Measurements from ENCODE around the gene AATK.

The AATK gene

GRCh38 chr17:81121841-81122733 is 43.9 kb downstream of the AATK start:
- Histone ChIP-seq H3K27me3 (ENCODE audit: control insufficient read depth in 2 of 2, insufficient read depth in 2 of 2, low read length in 2 of 2) (no peaks in the 10 kb centered on the region), H3K9ac (ENCODE audit: low read depth in 1 of 2, low read length in 2 of 2) (no peak overlapping the region), H3K4me3 (ENCODE audit: low read length in 2 of 2) (no peak overlapping the region), H3K36me3 (ENCODE audit: control insufficient read depth in 2 of 2, insufficient read depth in 2 of 2, low read length in 2 of 2) (no peaks in the 10 kb centered on the region), H3K4me1 (ENCODE audit: control insufficient read depth in 2 of 2, insufficient read depth in 2 of 2, low read length in 2 of 2) (peaks cover 3 to 5% of the 10 kb centered on the region in 2 donors), H3K9me3 (ENCODE audit: control insufficient read depth in 2 of 2, low read length in 2 of 2) (no peaks in the 10 kb centered on the region), H3K27ac (ENCODE audit: low read depth in 2 of 2, low read length in 2 of 2) (no peak overlapping the region)

DNA sequence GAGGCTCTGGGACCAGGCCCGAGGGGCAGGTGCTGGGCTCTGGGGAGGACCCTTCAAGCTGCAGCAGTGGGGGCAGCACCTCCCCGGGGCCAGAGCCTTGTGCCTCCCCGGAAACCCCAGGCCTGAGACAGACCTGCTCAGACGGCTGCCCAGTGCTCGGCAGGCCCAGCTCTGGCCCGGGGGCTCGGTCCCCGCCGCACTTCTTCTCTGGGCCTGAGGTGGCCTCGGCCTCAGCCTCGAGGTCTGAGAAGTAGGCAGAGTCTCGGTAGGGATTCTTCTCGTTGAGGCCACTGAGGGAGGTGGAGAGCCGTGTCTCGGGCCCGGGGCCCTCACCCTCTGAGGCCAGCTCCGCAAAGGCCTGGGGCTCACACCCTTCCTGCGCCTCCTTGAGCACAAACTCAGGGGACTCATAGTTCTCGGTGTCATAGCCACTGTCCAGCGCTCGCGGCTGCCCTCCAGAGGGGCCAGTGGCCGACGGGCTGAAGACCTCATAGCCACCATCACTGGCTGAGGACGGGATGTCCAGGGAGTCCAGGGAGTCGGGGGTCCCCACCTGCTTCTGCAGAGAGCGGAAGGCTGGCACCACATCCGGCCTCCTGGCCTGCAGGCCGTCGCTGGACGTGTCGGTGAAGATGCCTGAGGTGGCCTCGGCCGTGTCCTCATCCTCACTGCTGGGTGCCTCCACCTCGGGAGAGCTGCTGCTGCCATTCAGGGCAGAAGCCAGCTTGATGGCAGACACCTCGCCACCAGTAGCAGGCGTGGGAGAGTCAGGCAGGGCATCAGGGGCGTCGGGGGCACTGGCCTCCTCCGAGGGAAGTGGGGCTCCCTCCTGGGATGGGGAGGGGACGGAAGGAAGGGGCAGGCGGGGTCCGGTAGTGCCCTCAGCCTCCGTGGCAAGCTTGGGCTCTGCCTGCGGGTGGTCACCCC is 45.1 kb downstream of the AATK start:
- Histone ChIP-seq H3K27ac (ENCODE audit: low read depth in 2 of 2, low read length in 2 of 2) (no peak overlapping the region), H3K4me1 (ENCODE audit: control insufficient read depth in 2 of 2, insufficient read depth in 2 of 2, low read length in 2 of 2) (peaks cover 3 to 5% of the 10 kb centered on the region in 2 donors), H3K36me3 (ENCODE audit: control insufficient read depth in 2 of 2, insufficient read depth in 2 of 2, low read length in 2 of 2) (no peaks in the 10 kb centered on the region), H3K27me3 (ENCODE audit: control insufficient read depth in 2 of 2, insufficient read depth in 2 of 2, low read length in 2 of 2) (no peaks in the 10 kb centered on the region), H3K9me3 (ENCODE audit: control insufficient read depth in 2 of 2, low read length in 2 of 2) (no peaks in the 10 kb centered on the region), H3K4me3 (ENCODE audit: low read length in 2 of 2) (no peak overlapping the region), H3K9ac (ENCODE audit: low read depth in 1 of 2, low read length in 2 of 2) (no peak overlapping the region)

- no peak overlapping the region for H3K4me3 ChIP-seq (ENCODE audit: low read length in 2 of 2)
- H3K9me3 ChIP-seq (ENCODE audit: control insufficient read depth in 2 of 2, low read length in 2 of 2) = no peaks in the 10 kb centered on the region
- H3K9ac ChIP-seq (ENCODE audit: low read depth in 1 of 2, low read length in 2 of 2) = no peak overlapping the region
- H3K27me3 ChIP-seq (ENCODE audit: control insufficient read depth in 2 of 2, insufficient read depth in 2 of 2, low read length in 2 of 2) = no peaks in the 10 kb centered on the region
- no peak overlapping the region for H3K27ac ChIP-seq (ENCODE audit: low read depth in 2 of 2, low read length in 2 of 2)
- peaks cover 3 to 5% of the 10 kb centered on the region in 2 donors for H3K4me1 ChIP-seq (ENCODE audit: control insufficient read depth in 2 of 2, insufficient read depth in 2 of 2, low read length in 2 of 2)
- H3K36me3 ChIP-seq (ENCODE audit: control insufficient read depth in 2 of 2, insufficient read depth in 2 of 2, low read length in 2 of 2) = no peaks in the 10 kb centered on the region
Observed at GRCh38 chr17:81120149-81120484, 45.9 kb downstream of the AATK start.

DNA sequence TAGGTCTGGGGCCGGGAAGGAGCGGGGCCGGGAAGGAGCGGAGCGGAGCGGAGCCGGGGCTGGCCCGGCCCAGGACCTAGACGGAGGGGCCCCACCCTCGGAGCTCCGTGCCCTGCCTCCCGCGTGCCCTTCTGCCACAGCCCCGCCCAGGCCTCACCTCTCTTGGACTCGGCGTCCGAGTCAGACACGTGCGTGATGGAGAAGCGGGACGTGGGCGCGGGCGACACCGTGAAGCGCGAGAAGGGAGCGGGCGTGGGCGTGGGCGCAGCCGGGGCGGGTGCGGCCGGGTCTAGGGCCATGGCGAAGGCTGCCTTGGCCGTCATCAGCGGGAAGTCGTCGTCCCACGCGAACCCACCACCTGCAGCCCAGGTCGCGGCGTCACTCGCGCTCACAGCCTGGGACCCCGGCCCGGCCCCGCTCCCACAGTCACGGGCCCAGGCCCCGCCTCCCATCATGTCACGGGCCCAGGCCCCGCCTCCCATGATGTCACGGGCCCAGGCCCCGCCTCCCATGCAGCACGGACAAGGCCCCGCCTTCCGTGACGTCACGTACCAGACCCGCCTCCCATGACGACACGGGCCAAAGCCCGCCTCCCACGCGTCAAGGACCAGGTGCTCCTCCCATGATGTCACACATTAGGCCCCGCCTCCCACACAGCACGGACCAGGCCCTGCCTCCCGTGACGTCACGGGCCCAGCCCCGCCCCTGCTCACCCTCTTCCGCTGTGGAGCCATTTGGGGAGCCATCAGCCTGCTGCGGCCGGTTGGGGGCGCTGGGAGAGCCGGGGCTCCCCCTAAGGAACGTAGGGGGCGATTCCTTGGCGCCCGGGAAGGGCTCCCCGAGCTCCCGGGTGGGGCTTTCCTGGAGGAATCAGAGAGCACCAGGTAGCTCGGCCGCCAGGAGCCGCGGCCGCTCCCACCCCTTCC is 46.5 kb downstream of the AATK start:
- no peak overlapping the region for H3K27ac ChIP-seq (ENCODE audit: low read depth in 2 of 2, low read length in 2 of 2)
- no peaks in the 10 kb centered on the region for H3K9me3 ChIP-seq (ENCODE audit: control insufficient read depth in 2 of 2, low read length in 2 of 2)
- peak overlapping the region; percentile 26 to 48 for H3K4me3 ChIP-seq (ENCODE audit: low read length in 2 of 2)
- H3K27me3 ChIP-seq (ENCODE audit: control insufficient read depth in 2 of 2, insufficient read depth in 2 of 2, low read length in 2 of 2) = no peaks in the 10 kb centered on the region
- H3K4me1 ChIP-seq (ENCODE audit: control insufficient read depth in 2 of 2, insufficient read depth in 2 of 2, low read length in 2 of 2) = peaks cover 3 to 5% of the 10 kb centered on the region in 2 donors
- no peaks in the 10 kb centered on the region for H3K36me3 ChIP-seq (ENCODE audit: control insufficient read depth in 2 of 2, insufficient read depth in 2 of 2, low read length in 2 of 2)
- peak overlapping the region in 1 of 2 donors; percentile 26 for H3K9ac ChIP-seq (ENCODE audit: low read depth in 1 of 2, low read length in 2 of 2)

GRCh38 chr17:81118308-81119221 is 47.5 kb downstream of the AATK start:
- H3K27ac ChIP-seq (ENCODE audit: low read depth in 2 of 2, low read length in 2 of 2) = no peak overlapping the region
- peak overlapping the region in 1 of 2 donors; percentile 26 for H3K9ac ChIP-seq (ENCODE audit: low read depth in 1 of 2, low read length in 2 of 2)
- peaks cover 3 to 5% of the 10 kb centered on the region in 2 donors for H3K4me1 ChIP-seq (ENCODE audit: control insufficient read depth in 2 of 2, insufficient read depth in 2 of 2, low read length in 2 of 2)
- H3K27me3 ChIP-seq (ENCODE audit: control insufficient read depth in 2 of 2, insufficient read depth in 2 of 2, low read length in 2 of 2) = no peaks in the 10 kb centered on the region
- H3K4me3 ChIP-seq (ENCODE audit: low read length in 2 of 2) = no peak overlapping the region
- H3K36me3 ChIP-seq (ENCODE audit: control insufficient read depth in 2 of 2, insufficient read depth in 2 of 2, low read length in 2 of 2) = no peaks in the 10 kb centered on the region
- H3K9me3 ChIP-seq (ENCODE audit: control insufficient read depth in 2 of 2, low read length in 2 of 2) = no peaks in the 10 kb centered on the region

- H3K9me3 ChIP-seq (ENCODE audit: control insufficient read depth in 2 of 2, low read length in 2 of 2) = no peaks in the 10 kb centered on the region
- H3K36me3 ChIP-seq (ENCODE audit: control insufficient read depth in 2 of 2, insufficient read depth in 2 of 2, low read length in 2 of 2) = no peaks in the 10 kb centered on the region
- H3K4me1 ChIP-seq (ENCODE audit: control insufficient read depth in 2 of 2, insufficient read depth in 2 of 2, low read length in 2 of 2) = peaks cover 3 to 5% of the 10 kb centered on the region in 2 donors
- H3K27ac ChIP-seq (ENCODE audit: low read depth in 2 of 2, low read length in 2 of 2) = no peak overlapping the region
- no peak overlapping the region for H3K4me3 ChIP-seq (ENCODE audit: low read length in 2 of 2)
- no peaks in the 10 kb centered on the region for H3K27me3 ChIP-seq (ENCODE audit: control insufficient read depth in 2 of 2, insufficient read depth in 2 of 2, low read length in 2 of 2)
- H3K9ac ChIP-seq (ENCODE audit: low read depth in 1 of 2, low read length in 2 of 2) = no peak overlapping the region
Observed at GRCh38 chr17:81117672-81118198, 48.3 kb downstream of the AATK start.

DNA sequence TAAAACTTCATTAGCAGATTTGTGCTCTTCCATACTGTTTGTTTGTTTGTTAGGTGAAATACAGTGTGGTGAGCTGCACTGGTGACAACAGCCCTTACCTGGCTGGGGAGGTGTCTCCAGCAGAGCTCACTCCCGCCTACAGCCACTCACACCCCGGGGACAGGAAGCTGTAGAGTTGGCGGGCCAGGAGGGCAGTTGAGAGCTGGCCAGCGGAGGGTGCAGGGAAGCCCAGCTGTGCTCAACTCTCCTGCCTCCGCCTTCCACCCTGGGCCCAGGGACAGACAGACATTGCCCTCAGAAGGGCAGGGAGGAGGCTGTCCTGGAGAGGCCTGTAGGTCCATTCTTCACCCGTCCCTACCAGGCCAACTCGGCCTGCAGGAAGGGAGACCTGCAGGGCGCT is 49.3 kb downstream of the AATK start:
- no peaks in the 10 kb centered on the region for H3K36me3 ChIP-seq (ENCODE audit: control insufficient read depth in 2 of 2, insufficient read depth in 2 of 2, low read length in 2 of 2)
- peaks cover 3 to 5% of the 10 kb centered on the region in 2 donors for H3K4me1 ChIP-seq (ENCODE audit: control insufficient read depth in 2 of 2, insufficient read depth in 2 of 2, low read length in 2 of 2)
- H3K9me3 ChIP-seq (ENCODE audit: control insufficient read depth in 2 of 2, low read length in 2 of 2) = no peaks in the 10 kb centered on the region
- H3K4me3 ChIP-seq (ENCODE audit: low read length in 2 of 2) = no peak overlapping the region
- no peaks in the 10 kb centered on the region for H3K27me3 ChIP-seq (ENCODE audit: control insufficient read depth in 2 of 2, insufficient read depth in 2 of 2, low read length in 2 of 2)
- H3K9ac ChIP-seq (ENCODE audit: low read depth in 1 of 2, low read length in 2 of 2) = no peak overlapping the region
- no peak overlapping the region for H3K27ac ChIP-seq (ENCODE audit: low read depth in 2 of 2, low read length in 2 of 2)

GRCh38 chr17:81115749-81116464 is 50.1 kb downstream of the AATK start:
- no peak overlapping the region for H3K27ac ChIP-seq (ENCODE audit: low read depth in 2 of 2, low read length in 2 of 2)
- no peaks in the 10 kb centered on the region for H3K9me3 ChIP-seq (ENCODE audit: control insufficient read depth in 2 of 2, low read length in 2 of 2)
- peaks cover 3 to 5% of the 10 kb centered on the region in 2 donors for H3K4me1 ChIP-seq (ENCODE audit: control insufficient read depth in 2 of 2, insufficient read depth in 2 of 2, low read length in 2 of 2)
- no peaks in the 10 kb centered on the region for H3K27me3 ChIP-seq (ENCODE audit: control insufficient read depth in 2 of 2, insufficient read depth in 2 of 2, low read length in 2 of 2)
- H3K9ac ChIP-seq (ENCODE audit: low read depth in 1 of 2, low read length in 2 of 2) = no peak overlapping the region
- no peak overlapping the region for H3K4me3 ChIP-seq (ENCODE audit: low read length in 2 of 2)
- no peaks in the 10 kb centered on the region for H3K36me3 ChIP-seq (ENCODE audit: control insufficient read depth in 2 of 2, insufficient read depth in 2 of 2, low read length in 2 of 2)
